Esophagus squamous epithelium (tissue), 5 donors: ENCODE measurements around the gene HEG1. TPM values are rescaled to one million over a fixed set of nuclear protein-coding genes. Genes with fewer than 3 reads are reported as not detected.

ENCODE experiments used
- DNase-seq: peaks from one replicate; lab custom pipeline; 2025; lab: John Stamatoyannopoulos, UW
- H3K27ac ChIP-seq, 4 donors: fragments of 200-600 bp; sonication (generic); one replicate each; pipeline ENCODE4 v1.5.1; 2016 to 2019; ENCODE audit warnings: mild to moderate bottlenecking in 1 of 4
- H3K27me3 ChIP-seq, 4 donors: fragments of 200-600 bp; sonication (generic); 1 replicate in 3 of 4; 2 replicates in 1 of 4; pipeline versions ENCODE4 v1.5.1 to v1.6.0; 2017 to 2021; ENCODE audit warnings: antibody characterized with exemption in 1 of 4
- H3K36me3 ChIP-seq, 3 donors: fragments of 200-600 bp; sonication (generic); one replicate each; pipeline ENCODE4 v1.5.1; 2016 to 2019
- H3K4me1 ChIP-seq, 3 donors: fragments of 200-600 bp; sonication (generic); one replicate each; pipeline ENCODE4 v1.5.1; 2017 to 2019
- H3K4me3 ChIP-seq, 4 donors: fragments of 200-600 bp; sonication (generic); 1 replicate in 3 of 4; 2 replicates in 1 of 4; pipeline ENCODE4 v1.5.1; 2016 to 2019; ENCODE audit warnings: mild to moderate bottlenecking in 2 of 4, moderate library complexity in 1 of 4
- H3K9me3 ChIP-seq, 3 donors: fragments of 200-600 bp; sonication (generic); one replicate each; pipeline ENCODE4 v1.5.1; 2016 to 2019
- POLR2A ChIP-seq, 4 donors: fragments of 450-650 bp; IDR thresholded peaks; one replicate each; pipeline ENCODE4 v1.6.1; 2017; ENCODE audit warnings: antibody characterized with exemption in 4 of 4, mild to moderate bottlenecking in 4 of 4, moderate library complexity in 3 of 4
- WGBS, 2 donors: methylation state at CpG; one replicate each; pipeline ENCODE4 v1.1.5; 2018; 5-methylcytosine and 5-hydroxymethylcytosine counted together
- intact Hi-C: fragments of 100-400 bp; cut with DNase I; formaldehyde crosslinking; loops from one replicate; pipeline ENCODE4 v1.15.0; 2022
- total RNA-seq, 4 donors: library from RNA; depleted of rRNA; stranded (reverse); fragments of >200 nt; gene quantifications; one replicate each; pipeline ENCODE4 v1.1.0, GENCODE V29; 2016
- TF ChIP-seq, protein P1 (sequence below), 6 experiments: fragments of 450-650 bp in 4 of 6; fragments of 200-600 bp in 2 of 6; sonication (generic) in 2 of 6; IDR thresholded peaks; one replicate each; pipeline ENCODE4 v1.5.1; 2016 to 2019; ENCODE audit warnings: antibody characterized with exemption in 6 of 6, mild to moderate bottlenecking in 4 of 6, moderate library complexity in 4 of 6
- donor health status: DM: yes; HTN: yes; CAD: no.

HEG1 gene
- total RNA-seq, 4 donors from 2014 or later, result 13.3 to 37.2 (median 22.5) TPM

DNA sequence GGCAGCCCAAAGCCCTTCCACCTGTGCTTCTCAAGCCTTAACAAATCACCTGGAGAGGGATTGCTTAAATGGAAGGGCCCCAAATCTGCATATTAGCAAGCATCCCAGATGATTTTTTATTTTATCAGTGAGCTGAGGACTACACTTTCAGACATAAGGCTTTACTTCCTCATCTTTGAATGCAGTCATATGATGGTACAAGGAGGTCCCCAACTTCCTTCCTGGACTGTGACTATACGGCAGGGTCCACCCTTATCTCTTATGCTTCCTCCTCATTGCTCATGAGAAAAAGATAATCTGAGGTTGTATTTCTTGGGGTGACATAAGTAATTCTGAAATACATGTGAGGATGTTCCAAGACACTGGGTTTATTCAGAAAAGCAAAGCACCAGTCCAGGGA is 13.7 kb upstream of the HEG1 start:
- Histone ChIP-seq H3K4me3 (no peak overlapping the region), H3K27ac (no peak overlapping the region), H3K9me3 (no peaks in the 10 kb centered on the region), H3K27me3 (no peaks in the 10 kb centered on the region), H3K36me3 (no peaks in the 10 kb centered on the region), H3K4me1 (no peaks in the 10 kb centered on the region)
- TF ChIP-seq POLR2A (IDR thresholded peaks at IDR 0.05), result no peak
- TF ChIP-seq, protein P1, sequence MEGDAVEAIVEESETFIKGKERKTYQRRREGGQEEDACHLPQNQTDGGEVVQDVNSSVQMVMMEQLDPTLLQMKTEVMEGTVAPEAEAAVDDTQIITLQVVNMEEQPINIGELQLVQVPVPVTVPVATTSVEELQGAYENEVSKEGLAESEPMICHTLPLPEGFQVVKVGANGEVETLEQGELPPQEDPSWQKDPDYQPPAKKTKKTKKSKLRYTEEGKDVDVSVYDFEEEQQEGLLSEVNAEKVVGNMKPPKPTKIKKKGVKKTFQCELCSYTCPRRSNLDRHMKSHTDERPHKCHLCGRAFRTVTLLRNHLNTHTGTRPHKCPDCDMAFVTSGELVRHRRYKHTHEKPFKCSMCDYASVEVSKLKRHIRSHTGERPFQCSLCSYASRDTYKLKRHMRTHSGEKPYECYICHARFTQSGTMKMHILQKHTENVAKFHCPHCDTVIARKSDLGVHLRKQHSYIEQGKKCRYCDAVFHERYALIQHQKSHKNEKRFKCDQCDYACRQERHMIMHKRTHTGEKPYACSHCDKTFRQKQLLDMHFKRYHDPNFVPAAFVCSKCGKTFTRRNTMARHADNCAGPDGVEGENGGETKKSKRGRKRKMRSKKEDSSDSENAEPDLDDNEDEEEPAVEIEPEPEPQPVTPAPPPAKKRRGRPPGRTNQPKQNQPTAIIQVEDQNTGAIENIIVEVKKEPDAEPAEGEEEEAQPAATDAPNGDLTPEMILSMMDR (IDR thresholded peaks at IDR 0.05), result no peak
- WGBS, 2 donors, result 50 to 59% methylated on average over 1 of the region's 1 CpG
- intact Hi-C loops, result no loop called here
- no peak for DNase-seq

- no peak for DNase-seq
- TF ChIP-seq, protein P1 (IDR thresholded peaks at IDR 0.05), result no peak
- no peak for TF ChIP-seq POLR2A (IDR thresholded peaks at IDR 0.05)
- H3K27me3 ChIP-seq, result no peaks in the 10 kb centered on the region
- no peak overlapping the region for H3K27ac ChIP-seq
- H3K9me3 ChIP-seq, result no peaks in the 10 kb centered on the region
- WGBS, 2 donors, result 86 to 88% methylated on average over 4 of the region's 4 CpGs
- peaks cover 1 to 4% (median 4%) of the 10 kb centered on the region in 3 donors for H3K4me1 ChIP-seq
- H3K4me3 ChIP-seq, result no peak overlapping the region
- H3K36me3 ChIP-seq, result no peaks in the 10 kb centered on the region
- intact Hi-C loops, result no loop called here
Measured at GRCh38 chr3:125068265-125068664, 12.5 kb upstream of the HEG1 start.

DNA sequence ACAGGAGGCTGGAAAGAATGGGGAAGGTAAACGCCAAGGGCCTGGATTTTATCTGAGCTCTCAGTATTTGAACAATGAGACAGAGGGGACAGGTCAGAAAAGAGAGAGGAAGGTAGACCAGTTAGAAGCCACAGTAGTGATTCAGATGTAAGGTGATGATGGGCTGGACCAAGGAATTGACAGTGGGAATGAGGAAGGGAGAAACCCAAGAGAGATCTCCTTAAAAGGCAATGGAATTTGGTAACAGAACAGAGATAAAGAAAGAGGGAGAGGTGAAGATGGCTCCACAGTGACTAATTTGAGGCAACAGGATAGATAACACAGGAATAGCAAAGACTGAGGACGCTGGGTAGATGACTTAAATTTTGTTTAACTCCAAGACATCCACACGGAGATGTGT is 11.4 kb upstream of the HEG1 start:
- H3K9me3 ChIP-seq, result no peaks in the 10 kb centered on the region
- DNase-seq, result no peak
- intact Hi-C loops, result no loop called here
- WGBS, 2 donors, result 77 to 82% methylated on average over 3 of the region's 3 CpGs
- no peak overlapping the region for H3K27ac ChIP-seq
- H3K36me3 ChIP-seq, result no peaks in the 10 kb centered on the region
- H3K4me3 ChIP-seq, result no peak overlapping the region
- H3K27me3 ChIP-seq, result no peaks in the 10 kb centered on the region
- no peak for TF ChIP-seq POLR2A (IDR thresholded peaks at IDR 0.05)
- TF ChIP-seq, protein P1 (IDR thresholded peaks at IDR 0.05), result no peak
- H3K4me1 ChIP-seq, result peaks cover 9 to 14% (median 14%) of the 10 kb centered on the region in 3 donors

GRCh38 chr3:125062904-125063618 is 7.3 kb upstream of the HEG1 start:
- TF ChIP-seq POLR2A (IDR thresholded peaks at IDR 0.05), result no peak
- TF ChIP-seq, protein P1 (IDR thresholded peaks at IDR 0.05), result no peak

DNA sequence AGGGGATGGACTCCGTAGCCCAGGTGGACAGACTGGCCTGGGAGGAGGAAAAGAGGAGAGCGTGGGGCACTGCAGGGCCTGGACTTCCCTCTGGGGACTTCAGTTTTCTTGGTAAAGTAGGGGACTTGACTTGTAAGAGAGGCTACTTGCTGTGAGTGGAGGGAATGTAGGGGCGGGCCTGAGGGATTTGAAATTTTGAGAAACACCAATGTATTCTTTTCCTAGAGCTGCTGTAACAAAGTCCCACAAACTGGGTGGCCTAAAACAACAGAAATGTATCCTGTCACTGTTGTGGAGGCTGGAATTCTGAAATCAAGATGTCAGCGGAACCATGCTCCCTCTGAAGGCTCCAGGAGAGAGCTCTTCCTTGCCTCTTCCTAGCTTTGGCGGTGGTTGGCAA is 5.8 kb upstream of the HEG1 start:
- WGBS, 2 donors, result 89 to 94% methylated on average over 5 of the region's 5 CpGs
- no peak for TF ChIP-seq POLR2A (IDR thresholded peaks at IDR 0.05)
- TF ChIP-seq, protein P1 (IDR thresholded peaks at IDR 0.05), result no peak
- intact Hi-C loops, result no loop called here

More at GRCh38 chr3:125062904-125063618, 7.3 kb upstream of the HEG1 start:
- Histone ChIP-seq H3K27me3 (no peaks in the 10 kb centered on the region), H3K36me3 (no peaks in the 10 kb centered on the region), H3K9me3 (no peaks in the 10 kb centered on the region), H3K27ac (peak overlapping the region in 2 of 4 donors; percentile 2 to 78), H3K4me1 (peaks cover 9 to 29% (median 25%) of the 10 kb centered on the region in 3 donors), H3K4me3 (no peak overlapping the region)
- intact Hi-C loops, result no loop called here
- 19 to 24% methylated on average over 6 to 7 of the region's 7 CpGs for WGBS, 2 donors
- no peak for DNase-seq

More for the DNA sequence above, 5.8 kb upstream of the HEG1 start:
- peaks cover 18 to 43% (median 33%) of the 10 kb centered on the region in 3 donors for H3K4me1 ChIP-seq
- no peaks in the 10 kb centered on the region for H3K27me3 ChIP-seq
- peak overlapping the region; percentile 3 to 78 (median 73) for H3K27ac ChIP-seq
- H3K9me3 ChIP-seq, result no peaks in the 10 kb centered on the region
- no peak for DNase-seq
- H3K36me3 ChIP-seq, result no peaks in the 10 kb centered on the region
- no peak overlapping the region for H3K4me3 ChIP-seq
